Stimulated activated CD8-positive, alpha-beta memory T cell treated with anti-CD3 and anti-CD28 coated beads, Interleukin-4, amount 100 ng/mL, for 24 hours (primary cell): Measurements from ENCODE around the gene NOTCH4.
A peak's percentile ranks its signal among the peaks of the same experiment; 100 is the strongest.
"Not testable (repeated sequence)": the region's sequence is repeated elsewhere in the genome, so short reads cannot be mapped to it uniquely, and the experiment has no call there.

ENCODE experiments used
- DNase-seq: peaks from one replicate; pipeline ENCODE4 v3.0.0-alpha.2; 2020; ENCODE audit warnings: low read depth

NOTCH4 gene

GRCh38 chr6:32194388-32194787, 29.5 kb downstream of the NOTCH4 start:
- no peak for DNase-seq

GRCh38 chr6:32193096-32193495, 30.8 kb downstream of the NOTCH4 start:
- DNase-seq = not testable (repeated sequence)

GRCh38 chr6:32192608-32193039, 31.2 kb downstream of the NOTCH4 start, which contains the start of gene GPSM3:
TSS of gene GPSM3 (minus strand) at chr6:32192643. CDS start at chr6:32192513, 130 bp downstream.
- no peak for DNase-seq

- no peak for DNase-seq
Observed at GRCh38 chr6:32191696-32192607, 31.9 kb downstream of the NOTCH4 start.

GRCh38 chr6:32190911-32191677, 32.8 kb downstream of the NOTCH4 start:
- DNase-seq = no peak

- DNase-seq = peak; percentile 74
Observed at GRCh38 chr6:32190054-32190851, 33.6 kb downstream of the NOTCH4 start, which contains the start of gene PBX2. TSS of gene PBX2 (minus strand) at chr6:32190202. CDS start at chr6:32189915, 287 bp downstream.

- DNase-seq = no peak
Observed at GRCh38 chr6:32189742-32190053, 34.2 kb downstream of the NOTCH4 start.

GRCh38 chr6:32189069-32189741, 34.7 kb downstream of the NOTCH4 start:
- DNase-seq = no peak

GRCh38 chr6:32188381-32189068, 35.3 kb downstream of the NOTCH4 start:
- no peak for DNase-seq

- not testable (repeated sequence) for DNase-seq
Observed at GRCh38 chr6:32187725-32188380, 36.0 kb downstream of the NOTCH4 start.

GRCh38 chr6:32187009-32187709, 36.7 kb downstream of the NOTCH4 start:
- no peak for DNase-seq

GRCh38 chr6:32186151-32186840, 37.6 kb downstream of the NOTCH4 start:
- not testable (repeated sequence) for DNase-seq

GRCh38 chr6:32185681-32186131, 38.2 kb downstream of the NOTCH4 start:
- not testable (repeated sequence) for DNase-seq

- no peak for DNase-seq
Observed at GRCh38 chr6:32184084-32184640, 39.7 kb downstream of the NOTCH4 start, which contains the start of gene AGER. TSS of gene AGER (minus strand) at chr6:32184253. CDS start at chr6:32184222, 31 bp downstream.

- DNase-seq = no peak
Observed at GRCh38 chr6:32183483-32184083, 40.3 kb downstream of the NOTCH4 start.

GRCh38 chr6:32183030-32183429, 40.8 kb downstream of the NOTCH4 start:
- no peak for DNase-seq

- DNase-seq = no peak
Observed at GRCh38 chr6:32182555-32182981, 41.3 kb downstream of the NOTCH4 start.

GRCh38 chr6:32181915-32182529, 41.8 kb downstream of the NOTCH4 start:
- DNase-seq = no peak
